CD14-positive monocyte (primary cell): ENCODE results near the gene ARFGAP3. TPM values are rescaled to one million over a fixed set of nuclear protein-coding genes. Genes with fewer than 3 reads are reported as not detected.

Experiments used
- DNase-seq, 3 donors: peaks; one replicate each; pipeline ENCODE4 v3.0.0-alpha.2; 2011 to 2022
- H2AFZ ChIP-seq: 2 replicates; pipeline ENCODE4 v1.6.0; 2012; ENCODE audit warnings: mild to moderate bottlenecking, low read depth, low read length, inconsistent platforms; ENCODE audit not compliant: insufficient read depth, poor library complexity, severe bottlenecking
- H3K27ac ChIP-seq, 2 donors: 1 replicate in 1 of 2; 2 replicates in 1 of 2; pipeline ENCODE4 v1.5.1; 2012 to 2013; ENCODE audit warnings: low read length in 2 of 2, control low read depth in 1 of 2, inconsistent platforms in 1 of 2, low read depth in 1 of 2, mild to moderate bottlenecking in 1 of 2
- H3K27me3 ChIP-seq, 2 donors: one replicate each; pipeline versions ENCODE4 v1.6.0 to v1.6.1; 2011 to 2013; ENCODE audit warnings: low read length in 2 of 2; ENCODE audit not compliant: control insufficient read depth in 2 of 2, insufficient read depth in 2 of 2
- H3K36me3 ChIP-seq, 2 donors: replicated peaks in 1 of 2; 1 replicate in 1 of 2; 2 replicates in 1 of 2; pipeline versions ENCODE4 v1.5.1 to v1.6.1; 2012 to 2013; ENCODE audit warnings: low read length in 2 of 2, control low read depth in 1 of 2, inconsistent platforms in 1 of 2, mild to moderate bottlenecking in 1 of 2; ENCODE audit not compliant: insufficient read depth in 2 of 2, control insufficient read depth in 1 of 2
- H3K4me1 ChIP-seq, 2 donors: 1 replicate in 1 of 2; 2 replicates in 1 of 2; pipeline versions ENCODE4 v1.5.1 to v1.6.1; 2012 to 2013; ENCODE audit warnings: low read length in 2 of 2, control low read depth in 1 of 2, inconsistent platforms in 1 of 2, mild to moderate bottlenecking in 1 of 2, moderate library complexity in 1 of 2; ENCODE audit not compliant: insufficient read depth in 2 of 2, control insufficient read depth in 1 of 2
- H3K4me2 ChIP-seq: replicated peaks from 2 replicates; pipeline ENCODE3; 2012; ENCODE audit warnings: low read length, moderate library complexity, mild to moderate bottlenecking; ENCODE audit not compliant: poor library complexity, severe bottlenecking; ENCODE audit errors: extremely low read depth
- H3K4me3 ChIP-seq, 3 experiments: fragments of 200-600 bp in 1 of 3; sonication (generic) in 1 of 3; replicated peaks in 1 of 3; 1 replicate in 2 of 3; 2 replicates in 1 of 3; pipeline ENCODE4 v1.5.1; 2011 to 2013; ENCODE audit warnings: low read length in 3 of 3, mild to moderate bottlenecking in 3 of 3, control low read depth in 2 of 3, low read depth in 2 of 3, inconsistent platforms in 1 of 3, moderate library complexity in 1 of 3
- H3K79me2 ChIP-seq: 2 replicates; pipeline ENCODE4 v1.6.0; 2012; ENCODE audit warnings: mild to moderate bottlenecking, control low read depth, inconsistent platforms, low read length, moderate library complexity; ENCODE audit not compliant: insufficient read depth
- H3K9ac ChIP-seq: 2 replicates; pipeline ENCODE4 v1.6.0; 2017; ENCODE audit warnings: low read length, mild to moderate bottlenecking; ENCODE audit not compliant: insufficient read depth, poor library complexity, severe bottlenecking
- H3K9me3 ChIP-seq, 2 donors: replicated peaks in 1 of 2; 1 replicate in 1 of 2; 2 replicates in 1 of 2; pipeline versions ENCODE4 v1.5.1 to v1.6.1; 2012 to 2013; ENCODE audit warnings: low read length in 2 of 2, control low read depth in 1 of 2; ENCODE audit not compliant: control insufficient read depth in 1 of 2, insufficient read depth in 1 of 2
- H4K20me1 ChIP-seq: 2 replicates; pipeline ENCODE4 v1.6.0; 2012; ENCODE audit warnings: mild to moderate bottlenecking, low read length, control low read depth, moderate library complexity; ENCODE audit not compliant: insufficient read depth
- H3K27ac Mint-ChIP-seq, 7 donors: one replicate each; pipeline ENCODE4 v1.8.0; 2020; ENCODE audit warnings: mild to moderate bottlenecking in 7 of 7, mixed read lengths in 7 of 7, moderate library complexity in 6 of 7, inconsistent platforms in 2 of 7
- H3K27me3 Mint-ChIP-seq, 3 donors: one replicate each; pipeline ENCODE4 v1.8.0; 2021 to 2022; ENCODE audit warnings: low read depth in 3 of 3, mild to moderate bottlenecking in 3 of 3, mixed read lengths in 3 of 3, moderate library complexity in 3 of 3, inconsistent platforms in 1 of 3
- H3K36me3 Mint-ChIP-seq, 2 donors: one replicate each; pipeline ENCODE4 v1.8.0; 2020; ENCODE audit warnings: mixed read lengths in 2 of 2, inconsistent platforms in 1 of 2, mild to moderate bottlenecking in 1 of 2
- H3K4me1 Mint-ChIP-seq: one replicate; pipeline ENCODE4 v1.8.0; 2020; ENCODE audit warnings: mild to moderate bottlenecking, mixed read lengths
- H3K4me3 Mint-ChIP-seq, 2 donors: one replicate each; pipeline ENCODE4 v1.8.0; 2020; ENCODE audit warnings: mild to moderate bottlenecking in 2 of 2, mixed read lengths in 2 of 2, moderate library complexity in 1 of 2
- H3K9me3 Mint-ChIP-seq, 7 donors: one replicate each; pipeline ENCODE4 v1.8.0; 2020 to 2022; ENCODE audit warnings: mixed read lengths in 7 of 7, mild to moderate bottlenecking in 6 of 7, moderate library complexity in 6 of 7, inconsistent platforms in 2 of 7
- CTCF ChIP-seq: fragments of 200-600 bp; IDR thresholded peaks from one replicate; pipeline ENCODE4 v1.8.0; 2022; ENCODE audit warnings: antibody characterized with exemption, mild to moderate bottlenecking
- WGBS: methylation state at CpG from one replicate; pipeline ENCODE4 v1.1.5; 2013; ENCODE audit warnings: missing lambda C conversion rate; ENCODE audit not compliant: insufficient coverage; 5-methylcytosine and 5-hydroxymethylcytosine counted together
- intact Hi-C, 2 donors: fragments of 100-400 bp; cut with micrococcal nuclease; formaldehyde crosslinking; loops; one replicate each; pipeline versions ENCODE4 v1.15.0 to v1.15.1; 2023
- polyA plus RNA-seq, 3 donors: library from polyadenylated mRNA; depleted of rRNA in 1 of 3; unstranded in 2 of 3; stranded (reverse) in 1 of 3; fragments of 300-500 nt in 2 of 3; fragments of >200 nt in 1 of 3; fragmentation: Illumina TruSeq in 2 of 3; gene quantifications; 1 replicate in 2 of 3; 2 replicates in 1 of 3; pipeline ENCODE4 v1.2.3, GENCODE V29; 2012 to 2021

Gene ARFGAP3
- polyA plus RNA-seq, 3 donors: 22.3 to 38.7 (median 34.8) TPM

DNA sequence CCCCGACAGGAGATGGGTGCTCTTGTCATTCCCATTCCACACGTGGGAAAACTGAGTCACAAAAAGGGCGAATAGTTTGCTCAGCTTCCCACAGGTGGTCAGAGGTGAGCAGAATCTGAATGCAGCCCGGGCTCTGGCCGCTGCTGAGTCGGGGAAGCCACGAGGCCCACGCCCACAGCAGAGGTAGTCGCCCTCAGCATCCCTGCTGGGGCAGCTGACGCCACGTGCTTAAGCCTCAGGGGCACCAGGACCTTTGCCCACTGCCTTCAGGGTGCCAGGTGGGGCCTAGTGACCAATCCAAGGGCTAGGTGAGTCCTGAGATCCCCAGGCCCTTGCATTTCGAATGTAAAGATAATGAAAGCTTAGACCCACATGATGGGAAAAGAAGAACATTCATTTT is 24.2 kb upstream of the ARFGAP3 start:
- DNase-seq: no peak
- no peak overlapping the region for H2AFZ ChIP-seq
- no peak overlapping the region for H3K9ac ChIP-seq
- WGBS: 96% methylated on average over 11 of the region's 12 CpGs
- H3K9me3 ChIP-seq: no peaks in the 10 kb centered on the region
- no peaks in the 10 kb centered on the region for H3K4me1 Mint-ChIP-seq
- H3K4me3 ChIP-seq: no peak overlapping the region
- H3K4me3 Mint-ChIP-seq: no peak overlapping the region
- peak overlapping the region in 1 of 7 donors; percentile 18 for H3K27ac Mint-ChIP-seq
- intact Hi-C loops: no loop called here
- no peak overlapping the region for H3K4me2 ChIP-seq
- H3K9me3 Mint-ChIP-seq: no peaks in the 10 kb centered on the region
- H3K36me3 ChIP-seq: peaks cover 99 to 100% of the 10 kb centered on the region in 2 donors
- no peaks in the 10 kb centered on the region for H3K79me2 ChIP-seq
- peak overlapping the region in 1 of 2 donors; percentile 36 for H3K27ac ChIP-seq
- H3K27me3 ChIP-seq: no peaks in the 10 kb centered on the region
- no peaks in the 10 kb centered on the region for H3K27me3 Mint-ChIP-seq
- H3K36me3 Mint-ChIP-seq: peaks cover 86 to 98% of the 10 kb centered on the region in 2 donors
- H3K4me1 ChIP-seq: no peaks in the 10 kb centered on the region
- peaks cover 31% of the 10 kb centered on the region for H4K20me1 ChIP-seq
- no peak for TF ChIP-seq CTCF

- 86% methylated on average over 8 of the region's 8 CpGs for WGBS
- Histone ChIP-seq H3K36me3 (peaks cover 99 to 100% of the 10 kb centered on the region in 2 donors), H4K20me1 (peaks cover 31% of the 10 kb centered on the region), H3K4me3 (no peak overlapping the region), H3K27me3 (no peaks in the 10 kb centered on the region), H2AFZ (no peak overlapping the region), H3K4me2 (no peak overlapping the region), H3K79me2 (no peaks in the 10 kb centered on the region), H3K9me3 (no peaks in the 10 kb centered on the region), H3K4me1 (no peaks in the 10 kb centered on the region), H3K27ac (no peak overlapping the region), H3K9ac (no peak overlapping the region)
- no peak overlapping the region for H3K27ac Mint-ChIP-seq
- no peak for TF ChIP-seq CTCF
- intact Hi-C loops: no loop called here
- no peaks in the 10 kb centered on the region for H3K4me1 Mint-ChIP-seq
- no peaks in the 10 kb centered on the region for H3K9me3 Mint-ChIP-seq
- H3K36me3 Mint-ChIP-seq: peaks cover 86 to 99% of the 10 kb centered on the region in 2 donors
- H3K27me3 Mint-ChIP-seq: no peaks in the 10 kb centered on the region
- no peak for DNase-seq
- H3K4me3 Mint-ChIP-seq: no peak overlapping the region
Observed at GRCh38 chr22:42880815-42881214, 23.7 kb upstream of the ARFGAP3 start.
